ENCODE data around the gene PPP6R3.

PPP6R3 gene

DNA sequence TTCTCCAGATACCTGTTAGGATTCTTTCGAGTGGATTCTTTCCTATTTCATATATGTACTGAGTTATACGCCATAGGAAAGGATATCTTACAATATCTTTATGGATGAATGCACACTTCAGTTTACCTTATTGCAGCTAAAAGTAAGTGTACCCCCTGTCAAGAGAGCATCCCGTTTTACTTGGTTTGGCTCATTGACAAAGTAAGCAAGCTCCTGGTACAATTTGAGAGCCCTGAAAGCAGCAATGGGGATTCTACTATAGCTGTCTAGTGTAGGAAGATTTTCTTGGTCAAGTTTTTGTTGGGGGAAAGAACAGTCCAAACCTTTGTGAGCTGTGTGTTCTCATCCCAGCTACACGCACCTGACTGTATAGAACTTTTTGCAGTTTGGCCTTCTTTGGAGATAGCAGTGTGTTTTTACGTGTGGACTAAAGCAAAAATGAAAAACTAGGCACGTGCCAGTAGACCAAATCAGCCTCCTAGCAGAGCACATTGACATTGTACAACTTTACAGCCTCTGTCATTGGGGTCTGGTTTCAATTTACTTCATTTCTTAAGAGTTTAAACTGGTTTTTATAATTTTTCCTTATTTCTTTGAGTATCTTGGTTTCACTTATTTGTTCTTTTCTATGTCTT is 44.0 kb downstream of the PPP6R3 start:
- TF ChIP-seq REST (IDR thresholded peaks at IDR 0.05; ENCODE audit: insufficient read depth in 1 of 2, low read depth in 2 of 2, low read length in 2 of 2), result no peak
- TF ChIP-seq SIN3A (IDR thresholded peaks at IDR 0.05; ENCODE audit: borderline replicate concordance, insufficient read depth, low read length), result no peak
- no peak for TF ChIP-seq FOXP2 (optimal IDR thresholded peaks at IDR 0.05; ENCODE audit: borderline replicate concordance, extremely low read depth, extremely low read length, insufficient read depth)
- TF ChIP-seq POLR2AphosphoS5 (IDR thresholded peaks at IDR 0.05; ENCODE audit: low read depth, low read length), result no peak
- TF ChIP-seq TAF1 (IDR thresholded peaks at IDR 0.05; ENCODE audit: borderline replicate concordance, insufficient read depth, low read length), result no peak

DNA sequence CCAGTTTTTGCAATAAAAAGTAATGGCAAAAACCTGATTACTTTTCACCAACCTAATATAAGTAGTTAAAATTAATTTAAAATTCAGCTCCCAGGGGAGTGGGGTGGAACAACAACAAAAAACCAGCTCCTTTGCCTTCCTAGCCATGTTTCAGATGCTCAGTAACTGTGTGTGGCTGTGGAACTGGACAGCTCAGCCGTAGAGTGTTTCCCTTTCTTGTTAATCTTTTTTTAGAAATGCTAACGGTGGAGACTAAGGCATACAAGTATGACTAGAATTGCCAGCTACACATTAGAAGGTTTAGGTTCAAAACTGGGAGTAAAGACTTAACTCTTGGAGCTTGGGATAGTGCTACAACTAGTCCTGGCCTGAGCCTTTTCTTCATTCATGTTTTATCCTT is 45.0 kb downstream of the PPP6R3 start:
- TF ChIP-seq TAF1 (IDR thresholded peaks at IDR 0.05; ENCODE audit: borderline replicate concordance, insufficient read depth, low read length) (no peak), REST (IDR thresholded peaks at IDR 0.05; ENCODE audit: insufficient read depth in 1 of 2, low read depth in 2 of 2, low read length in 2 of 2) (no peak), POLR2AphosphoS5 (IDR thresholded peaks at IDR 0.05; ENCODE audit: low read depth, low read length) (no peak), FOXP2 (optimal IDR thresholded peaks at IDR 0.05; ENCODE audit: borderline replicate concordance, extremely low read depth, extremely low read length, insufficient read depth) (no peak), SIN3A (IDR thresholded peaks at IDR 0.05; ENCODE audit: borderline replicate concordance, insufficient read depth, low read length) (no peak)

DNA sequence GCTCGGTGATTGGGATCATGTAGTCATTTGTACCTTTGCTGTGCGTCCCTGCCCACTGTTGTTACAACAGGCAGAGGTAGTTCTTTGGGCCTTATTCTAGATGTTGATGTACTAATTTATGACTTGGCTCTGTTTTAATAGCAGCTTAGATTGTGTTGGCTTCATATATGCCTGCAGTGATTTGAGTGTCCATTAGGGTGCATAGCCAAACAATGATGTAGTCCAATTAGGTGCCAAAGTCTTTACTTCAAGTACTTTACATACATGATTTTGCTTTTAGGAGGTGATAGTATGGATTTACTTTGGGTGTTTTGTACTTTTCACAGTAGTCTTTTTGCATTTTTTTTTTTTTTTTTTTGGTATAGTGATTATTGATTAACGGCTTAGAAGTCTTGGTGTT is 46.4 kb downstream of the PPP6R3 start:
- TF ChIP-seq SIN3A (IDR thresholded peaks at IDR 0.05; ENCODE audit: borderline replicate concordance, insufficient read depth, low read length) (no peak), TAF1 (IDR thresholded peaks at IDR 0.05; ENCODE audit: borderline replicate concordance, insufficient read depth, low read length) (no peak), FOXP2 (optimal IDR thresholded peaks at IDR 0.05; ENCODE audit: borderline replicate concordance, extremely low read depth, extremely low read length, insufficient read depth) (no peak), REST (IDR thresholded peaks at IDR 0.05; ENCODE audit: insufficient read depth in 1 of 2, low read depth in 2 of 2, low read length in 2 of 2) (no peak), POLR2AphosphoS5 (IDR thresholded peaks at IDR 0.05; ENCODE audit: low read depth, low read length) (no peak)

DNA sequence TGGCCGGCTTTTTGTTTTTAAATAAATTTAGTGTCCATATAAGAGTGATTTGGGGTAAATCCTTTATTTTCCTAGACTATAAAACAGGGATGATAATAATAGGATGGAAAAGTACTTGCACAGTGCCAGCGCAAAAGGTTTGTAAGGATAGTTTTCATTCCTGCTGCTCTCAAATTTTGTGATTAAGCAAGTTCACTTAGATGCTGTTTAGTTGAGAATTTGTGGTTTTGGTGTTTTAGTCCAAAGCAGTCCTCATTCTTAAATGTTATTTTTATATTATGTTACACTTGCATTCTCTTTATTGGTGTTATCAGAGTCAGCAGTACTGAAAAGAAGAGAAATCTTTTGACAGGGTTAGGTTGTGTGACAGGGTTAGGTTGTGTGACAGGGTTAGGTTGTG is 47.9 kb downstream of the PPP6R3 start:
- TF ChIP-seq TAF1 (IDR thresholded peaks at IDR 0.05; ENCODE audit: borderline replicate concordance, insufficient read depth, low read length) (no peak), REST (IDR thresholded peaks at IDR 0.05; ENCODE audit: insufficient read depth in 1 of 2, low read depth in 2 of 2, low read length in 2 of 2) (no peak), FOXP2 (optimal IDR thresholded peaks at IDR 0.05; ENCODE audit: borderline replicate concordance, extremely low read depth, extremely low read length, insufficient read depth) (no peak), SIN3A (IDR thresholded peaks at IDR 0.05; ENCODE audit: borderline replicate concordance, insufficient read depth, low read length) (no peak), POLR2AphosphoS5 (IDR thresholded peaks at IDR 0.05; ENCODE audit: low read depth, low read length) (no peak)
